Astrocyte (in vitro differentiated cells and primary cell): Measurements from ENCODE around the gene VGLL4. TPM values are rescaled to one million over a fixed set of nuclear protein-coding genes. Genes with fewer than 3 reads are reported as not detected.
A peak's percentile ranks its signal among the peaks of the same experiment; 100 is the strongest.

Experiments used
- DNase-seq: peaks from one replicate; pipeline ENCODE4 v3.0.0-alpha.2; 2010; ENCODE audit warnings: low read depth
- FAIRE-seq: peaks from 2 replicates; lab custom pipeline; 2011; peaks lifted over from hg19 to GRCh38; lab: Jason Lieb, UNC
- H2AFZ ChIP-seq: 2 replicates; pipeline ENCODE4 v1.6.0; 2012; ENCODE audit warnings: low read depth, low read length, inconsistent platforms
- H3K27ac ChIP-seq: 2 replicates; pipeline ENCODE4 v1.5.1; 2011; ENCODE audit warnings: low read depth, low read length, inconsistent platforms
- H3K27me3 ChIP-seq: 2 replicates; pipeline ENCODE4 v1.6.0; 2011; ENCODE audit warnings: low read length, inconsistent platforms; ENCODE audit not compliant: insufficient read depth
- H3K36me3 ChIP-seq: 2 replicates; pipeline ENCODE4 v1.5.1; 2011; ENCODE audit warnings: low read length, inconsistent platforms; ENCODE audit not compliant: insufficient read depth
- H3K4me1 ChIP-seq: 2 replicates; pipeline ENCODE4 v1.5.1; 2011; ENCODE audit warnings: low read length, inconsistent platforms; ENCODE audit not compliant: insufficient read depth
- H3K4me2 ChIP-seq: 2 replicates; pipeline ENCODE4 v1.6.0; 2012; ENCODE audit warnings: low read length, inconsistent platforms
- H3K4me3 ChIP-seq: 2 replicates; pipeline ENCODE4 v1.5.1; 2011; ENCODE audit warnings: low read depth, mild to moderate bottlenecking, low read length, inconsistent platforms; ENCODE audit not compliant: insufficient read depth
- H3K79me2 ChIP-seq: 2 replicates; pipeline ENCODE4 v1.6.0; 2012; ENCODE audit warnings: mild to moderate bottlenecking, low read length, inconsistent platforms; ENCODE audit not compliant: insufficient read depth
- H3K9ac ChIP-seq: 2 replicates; pipeline ENCODE4 v1.6.0; 2012; ENCODE audit warnings: mild to moderate bottlenecking, low read length, inconsistent platforms
- H3K9me3 ChIP-seq: 2 replicates; pipeline ENCODE4 v1.5.1; 2012; ENCODE audit warnings: low read depth, mild to moderate bottlenecking, low read length, inconsistent platforms; ENCODE audit not compliant: insufficient read depth
- H4K20me1 ChIP-seq: 2 replicates; pipeline ENCODE4 v1.6.0; 2012; ENCODE audit warnings: low read length, inconsistent platforms; ENCODE audit not compliant: insufficient read depth
- H3K27ac Mint-ChIP-seq: one replicate; pipeline ENCODE4 v1.8.0; 2021; ENCODE audit warnings: mild to moderate bottlenecking, mixed read lengths; ENCODE audit not compliant: unreplicated experiment
- H3K27me3 Mint-ChIP-seq: one replicate; pipeline ENCODE4 v1.8.0; 2021; ENCODE audit warnings: low read depth, mixed read lengths; ENCODE audit not compliant: unreplicated experiment
- H3K36me3 Mint-ChIP-seq: one replicate; pipeline ENCODE4 v1.8.0; 2021; ENCODE audit warnings: low read depth, mixed read lengths; ENCODE audit not compliant: unreplicated experiment
- H3K4me1 Mint-ChIP-seq: one replicate; pipeline ENCODE4 v1.8.0; 2021; ENCODE audit warnings: low read depth, mixed read lengths; ENCODE audit not compliant: unreplicated experiment
- H3K4me3 Mint-ChIP-seq: one replicate; pipeline ENCODE4 v1.8.0; 2021; ENCODE audit warnings: mild to moderate bottlenecking, moderate library complexity, mixed read lengths; ENCODE audit not compliant: unreplicated experiment
- H3K9me3 Mint-ChIP-seq: one replicate; pipeline ENCODE4 v1.8.0; 2021; ENCODE audit warnings: mild to moderate bottlenecking, mixed read lengths; ENCODE audit not compliant: unreplicated experiment
- EZH2 ChIP-seq: IDR thresholded peaks from 2 replicates; pipeline ENCODE4 v1.6.1; 2012; ENCODE audit warnings: mild to moderate bottlenecking, low read length, inconsistent platforms; ENCODE audit not compliant: insufficient read depth
- total RNA-seq: library from RNA; stranded (reverse); gene quantifications from 2 replicates; pipeline ENCODE4 v1.2.1, GENCODE V29; 2021
- TF ChIP-seq, protein P1 (sequence below): IDR thresholded peaks from 2 replicates; pipeline ENCODE4 v1.5.1; 2011; ENCODE audit warnings: low read depth, mild to moderate bottlenecking, inconsistent platforms, low read length, moderate library complexity; ENCODE audit not compliant: insufficient read depth

The VGLL4 gene
- total RNA-seq, 1 donor from 2014 or later: 70.3 TPM

GRCh38 chr3:11509173-11510000 lies 134.3 kb downstream of the VGLL4 start:
- peaks cover 5% of the 10 kb centered on the region for H3K36me3 Mint-ChIP-seq
- DNase-seq (peak; percentile 92), FAIRE-seq (peak; percentile 89)
- peak overlapping the region; percentile 77 for H3K4me2 ChIP-seq
- H3K4me3 Mint-ChIP-seq: peak overlapping the region; percentile 36
- H3K9ac ChIP-seq: peak overlapping the region; percentile 64
- no peaks in the 10 kb centered on the region for H3K79me2 ChIP-seq
- H3K27me3 ChIP-seq: no peaks in the 10 kb centered on the region
- no peaks in the 10 kb centered on the region for H3K36me3 ChIP-seq
- peak overlapping the region; percentile 6 for H3K4me3 ChIP-seq
- peak overlapping the region; percentile 83 for H3K27ac Mint-ChIP-seq
- H2AFZ ChIP-seq: no peak overlapping the region
- no peaks in the 10 kb centered on the region for H3K9me3 ChIP-seq
- peaks cover 4% of the 10 kb centered on the region for H3K9me3 Mint-ChIP-seq
- no peaks in the 10 kb centered on the region for H4K20me1 ChIP-seq
- no peaks in the 10 kb centered on the region for H3K27me3 Mint-ChIP-seq
- TF ChIP-seq EZH2: no peak
- TF ChIP-seq, protein P1, sequence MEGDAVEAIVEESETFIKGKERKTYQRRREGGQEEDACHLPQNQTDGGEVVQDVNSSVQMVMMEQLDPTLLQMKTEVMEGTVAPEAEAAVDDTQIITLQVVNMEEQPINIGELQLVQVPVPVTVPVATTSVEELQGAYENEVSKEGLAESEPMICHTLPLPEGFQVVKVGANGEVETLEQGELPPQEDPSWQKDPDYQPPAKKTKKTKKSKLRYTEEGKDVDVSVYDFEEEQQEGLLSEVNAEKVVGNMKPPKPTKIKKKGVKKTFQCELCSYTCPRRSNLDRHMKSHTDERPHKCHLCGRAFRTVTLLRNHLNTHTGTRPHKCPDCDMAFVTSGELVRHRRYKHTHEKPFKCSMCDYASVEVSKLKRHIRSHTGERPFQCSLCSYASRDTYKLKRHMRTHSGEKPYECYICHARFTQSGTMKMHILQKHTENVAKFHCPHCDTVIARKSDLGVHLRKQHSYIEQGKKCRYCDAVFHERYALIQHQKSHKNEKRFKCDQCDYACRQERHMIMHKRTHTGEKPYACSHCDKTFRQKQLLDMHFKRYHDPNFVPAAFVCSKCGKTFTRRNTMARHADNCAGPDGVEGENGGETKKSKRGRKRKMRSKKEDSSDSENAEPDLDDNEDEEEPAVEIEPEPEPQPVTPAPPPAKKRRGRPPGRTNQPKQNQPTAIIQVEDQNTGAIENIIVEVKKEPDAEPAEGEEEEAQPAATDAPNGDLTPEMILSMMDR: no peak
- H3K4me1 Mint-ChIP-seq: peaks cover 40% of the 10 kb centered on the region
- H3K4me1 ChIP-seq: peaks cover 37% of the 10 kb centered on the region
- peak overlapping the region; percentile 87 for H3K27ac ChIP-seq

DNA sequence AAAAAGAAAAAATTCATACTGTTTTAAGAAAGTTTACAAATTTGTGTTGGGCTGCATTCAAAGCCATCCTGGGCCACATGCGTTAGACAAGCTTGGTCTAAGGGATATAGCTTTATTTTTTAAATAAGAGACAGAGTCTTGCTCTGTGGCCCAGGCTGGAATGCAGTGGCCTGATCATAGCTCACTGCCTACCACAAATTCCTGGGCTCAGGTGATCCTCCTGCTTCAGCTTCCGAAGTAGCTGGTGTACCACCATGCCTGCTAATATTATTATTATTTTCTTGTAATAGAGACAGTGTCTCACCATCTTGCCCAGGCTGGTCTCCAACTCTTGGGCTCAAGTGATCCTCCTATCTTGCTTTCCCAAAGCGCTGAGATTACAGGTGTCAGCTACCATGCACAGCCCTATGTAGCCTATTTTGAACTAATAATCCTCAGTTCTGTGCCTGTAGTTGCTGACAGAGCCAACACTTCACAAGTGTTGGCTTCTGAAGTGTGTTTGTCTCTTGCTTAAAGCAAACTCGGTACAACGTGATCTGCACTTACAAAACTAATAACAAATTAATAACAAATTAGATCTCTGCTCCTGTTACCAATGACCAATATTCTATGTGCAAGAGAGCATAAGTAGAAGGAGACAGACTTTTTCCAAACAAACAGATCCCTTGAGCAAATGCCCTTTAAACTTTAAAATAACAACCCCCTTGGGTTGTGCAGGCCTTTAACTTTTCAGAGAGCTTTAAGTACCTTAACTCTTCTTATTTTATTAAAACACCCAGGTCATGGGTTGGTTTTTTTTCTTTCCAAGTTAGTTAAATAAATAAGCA lies 135.2 kb downstream of the VGLL4 start:
- Histone ChIP-seq H3K79me2 (no peaks in the 10 kb centered on the region), H3K27me3 (no peaks in the 10 kb centered on the region), H3K4me2 (peak overlapping the region; percentile 77), H2AFZ (no peak overlapping the region), H3K36me3 (no peaks in the 10 kb centered on the region), H4K20me1 (no peaks in the 10 kb centered on the region), H3K27ac (peak overlapping the region; percentile 87), H3K4me1 (peaks cover 30% of the 10 kb centered on the region), H3K4me3 (no peak overlapping the region), H3K9me3 (no peaks in the 10 kb centered on the region), H3K9ac (peak overlapping the region; percentile 64)
- FAIRE-seq (no peak), DNase-seq (no peak)
- H3K36me3 Mint-ChIP-seq: peaks cover 5% of the 10 kb centered on the region
- no peaks in the 10 kb centered on the region for H3K27me3 Mint-ChIP-seq
- peak overlapping the region; percentile 42 for H3K4me3 Mint-ChIP-seq
- peak overlapping the region; percentile 83 for H3K27ac Mint-ChIP-seq
- H3K4me1 Mint-ChIP-seq: peaks cover 33% of the 10 kb centered on the region
- TF ChIP-seq, protein P1: no peak
- TF ChIP-seq EZH2: no peak
- peaks cover 4% of the 10 kb centered on the region for H3K9me3 Mint-ChIP-seq
